ENCODE data around the gene CSHL1. TPM values are rescaled to one million over a fixed set of nuclear protein-coding genes. Genes with fewer than 3 reads are reported as not detected.

CSHL1 gene
- total and polyA plus RNA-seq, 2 experiments from 2014 or later, result 0.44 TPM; not detected in 1

GRCh38 chr17:63932721-63933120 is 21.7 kb upstream of the CSHL1 start:
- Histone ChIP-seq H2AFZ (no peak overlapping the region), H3K27me3 (ENCODE audit: insufficient read depth) (no peaks in the 10 kb centered on the region), H3K9me2 (ENCODE audit: insufficient read depth) (no peaks in the 10 kb centered on the region), H4K20me1 (replicated peaks; ENCODE audit: insufficient read depth) (no peaks in the 10 kb centered on the region), H3K36me3 (ENCODE audit: insufficient read depth) (no peaks in the 10 kb centered on the region), H3K4me2 (no peak overlapping the region), H3K27ac (ENCODE audit: low read depth) (no peak overlapping the region), H3F3A (replicated peaks; ENCODE audit: low read depth) (no peaks in the 10 kb centered on the region), H3K79me2 (replicated peaks; ENCODE audit: insufficient read depth) (no peaks in the 10 kb centered on the region), H3K4me3 (no peak overlapping the region), H3K4me1 (ENCODE audit: insufficient read depth) (peaks cover 14% of the 10 kb centered on the region; the same call in 1 of the 2 replicates)
- Mint-ChIP-seq H3K27ac (no peak overlapping the region), H3K4me3 (no peak overlapping the region), H3K27me3 (ENCODE audit: insufficient read depth, low read depth, poor library complexity) (peaks cover 8% of the 10 kb centered on the region), H3K4me1 (peaks cover 17% of the 10 kb centered on the region), H3K36me3 (ENCODE audit: low read depth) (no peaks in the 10 kb centered on the region), H3K9me3 (no peaks in the 10 kb centered on the region)
- DNase-seq (ENCODE audit: low spot score) (no peak), ATAC-seq (no peak)
- TF ChIP-seq, protein P1, sequence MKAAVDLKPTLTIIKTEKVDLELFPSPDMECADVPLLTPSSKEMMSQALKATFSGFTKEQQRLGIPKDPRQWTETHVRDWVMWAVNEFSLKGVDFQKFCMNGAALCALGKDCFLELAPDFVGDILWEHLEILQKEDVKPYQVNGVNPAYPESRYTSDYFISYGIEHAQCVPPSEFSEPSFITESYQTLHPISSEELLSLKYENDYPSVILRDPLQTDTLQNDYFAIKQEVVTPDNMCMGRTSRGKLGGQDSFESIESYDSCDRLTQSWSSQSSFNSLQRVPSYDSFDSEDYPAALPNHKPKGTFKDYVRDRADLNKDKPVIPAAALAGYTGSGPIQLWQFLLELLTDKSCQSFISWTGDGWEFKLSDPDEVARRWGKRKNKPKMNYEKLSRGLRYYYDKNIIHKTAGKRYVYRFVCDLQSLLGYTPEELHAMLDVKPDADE (IDR thresholded peaks at IDR 0.05), result no peak
- TF ChIP-seq JUNB (IDR thresholded peaks at IDR 0.05; ENCODE audit: unreplicated experiment), result no peak
- TF ChIP-seq, protein P2, sequence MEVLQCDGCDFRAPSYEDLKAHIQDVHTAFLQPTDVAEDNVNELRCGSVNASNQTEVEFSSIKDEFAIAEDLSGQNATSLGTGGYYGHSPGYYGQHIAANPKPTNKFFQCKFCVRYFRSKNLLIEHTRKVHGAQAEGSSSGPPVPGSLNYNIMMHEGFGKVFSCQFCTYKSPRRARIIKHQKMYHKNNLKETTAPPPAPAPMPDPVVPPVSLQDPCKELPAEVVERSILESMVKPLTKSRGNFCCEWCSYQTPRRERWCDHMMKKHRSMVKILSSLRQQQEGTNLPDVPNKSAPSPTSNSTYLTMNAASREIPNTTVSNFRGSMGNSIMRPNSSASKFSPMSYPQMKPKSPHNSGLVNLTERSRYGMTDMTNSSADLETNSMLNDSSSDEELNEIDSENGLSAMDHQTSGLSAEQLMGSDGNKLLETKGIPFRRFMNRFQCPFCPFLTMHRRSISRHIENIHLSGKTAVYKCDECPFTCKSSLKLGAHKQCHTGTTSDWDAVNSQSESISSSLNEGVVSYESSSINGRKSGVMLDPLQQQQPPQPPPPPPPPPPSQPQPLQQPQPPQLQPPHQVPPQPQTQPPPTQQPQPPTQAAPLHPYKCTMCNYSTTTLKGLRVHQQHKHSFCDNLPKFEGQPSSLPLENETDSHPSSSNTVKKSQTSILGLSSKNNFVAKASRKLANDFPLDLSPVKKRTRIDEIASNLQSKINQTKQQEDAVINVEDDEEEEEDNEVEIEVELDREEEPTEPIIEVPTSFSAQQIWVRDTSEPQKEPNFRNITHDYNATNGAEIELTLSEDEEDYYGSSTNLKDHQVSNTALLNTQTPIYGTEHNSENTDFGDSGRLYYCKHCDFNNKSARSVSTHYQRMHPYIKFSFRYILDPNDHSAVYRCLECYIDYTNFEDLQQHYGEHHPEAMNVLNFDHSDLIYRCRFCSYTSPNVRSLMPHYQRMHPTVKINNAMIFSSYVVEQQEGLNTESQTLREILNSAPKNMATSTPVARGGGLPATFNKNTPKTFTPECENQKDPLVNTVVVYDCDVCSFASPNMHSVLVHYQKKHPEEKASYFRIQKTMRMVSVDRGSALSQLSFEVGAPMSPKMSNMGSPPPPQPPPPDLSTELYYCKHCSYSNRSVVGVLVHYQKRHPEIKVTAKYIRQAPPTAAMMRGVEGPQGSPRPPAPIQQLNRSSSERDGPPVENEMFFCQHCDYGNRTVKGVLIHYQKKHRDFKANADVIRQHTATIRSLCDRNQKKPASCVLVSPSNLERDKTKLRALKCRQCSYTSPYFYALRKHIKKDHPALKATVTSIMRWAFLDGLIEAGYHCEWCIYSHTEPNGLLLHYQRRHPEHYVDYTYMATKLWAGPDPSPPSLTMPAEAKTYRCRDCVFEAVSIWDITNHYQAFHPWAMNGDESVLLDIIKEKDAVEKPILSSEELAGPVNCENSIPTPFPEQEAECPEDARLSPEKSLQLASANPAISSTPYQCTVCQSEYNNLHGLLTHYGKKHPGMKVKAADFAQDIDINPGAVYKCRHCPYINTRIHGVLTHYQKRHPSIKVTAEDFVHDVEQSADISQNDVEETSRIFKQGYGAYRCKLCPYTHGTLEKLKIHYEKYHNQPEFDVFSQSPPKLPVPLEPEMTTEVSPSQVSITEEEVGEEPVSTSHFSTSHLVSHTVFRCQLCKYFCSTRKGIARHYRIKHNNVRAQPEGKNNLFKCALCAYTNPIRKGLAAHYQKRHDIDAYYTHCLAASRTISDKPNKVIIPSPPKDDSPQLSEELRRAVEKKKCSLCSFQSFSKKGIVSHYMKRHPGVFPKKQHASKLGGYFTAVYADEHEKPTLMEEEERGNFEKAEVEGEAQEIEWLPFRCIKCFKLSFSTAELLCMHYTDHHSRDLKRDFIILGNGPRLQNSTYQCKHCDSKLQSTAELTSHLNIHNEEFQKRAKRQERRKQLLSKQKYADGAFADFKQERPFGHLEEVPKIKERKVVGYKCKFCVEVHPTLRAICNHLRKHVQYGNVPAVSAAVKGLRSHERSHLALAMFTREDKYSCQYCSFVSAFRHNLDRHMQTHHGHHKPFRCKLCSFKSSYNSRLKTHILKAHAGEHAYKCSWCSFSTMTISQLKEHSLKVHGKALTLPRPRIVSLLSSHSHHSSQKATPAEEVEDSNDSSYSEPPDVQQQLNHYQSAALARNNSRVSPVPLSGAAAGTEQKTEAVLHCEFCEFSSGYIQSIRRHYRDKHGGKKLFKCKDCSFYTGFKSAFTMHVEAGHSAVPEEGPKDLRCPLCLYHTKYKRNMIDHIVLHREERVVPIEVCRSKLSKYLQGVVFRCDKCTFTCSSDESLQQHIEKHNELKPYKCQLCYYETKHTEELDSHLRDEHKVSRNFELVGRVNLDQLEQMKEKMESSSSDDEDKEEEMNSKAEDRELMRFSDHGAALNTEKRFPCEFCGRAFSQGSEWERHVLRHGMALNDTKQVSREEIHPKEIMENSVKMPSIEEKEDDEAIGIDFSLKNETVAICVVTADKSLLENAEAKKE (CRISPR knock-in tag; IDR thresholded peaks at IDR 0.05), result no peak
- no peak for TF ChIP-seq EZH2phosphoT487 (IDR thresholded peaks at IDR 0.05; ENCODE audit: unreplicated experiment)
- TF ChIP-seq NANOG (IDR thresholded peaks at IDR 0.05; ENCODE audit: borderline replicate concordance), result no peak
- TF ChIP-seq ZNF331 (CRISPR knock-in tag; IDR thresholded peaks at IDR 0.05; ENCODE audit: low read depth), result no peak
- TF ChIP-seq ZNF114 (CRISPR knock-in tag; IDR thresholded peaks at IDR 0.05), result no peak
- TF ChIP-seq EZH2 (IDR thresholded peaks at IDR 0.05; ENCODE audit: low read depth, unreplicated experiment), result no peak
- TF ChIP-seq, protein P3, sequence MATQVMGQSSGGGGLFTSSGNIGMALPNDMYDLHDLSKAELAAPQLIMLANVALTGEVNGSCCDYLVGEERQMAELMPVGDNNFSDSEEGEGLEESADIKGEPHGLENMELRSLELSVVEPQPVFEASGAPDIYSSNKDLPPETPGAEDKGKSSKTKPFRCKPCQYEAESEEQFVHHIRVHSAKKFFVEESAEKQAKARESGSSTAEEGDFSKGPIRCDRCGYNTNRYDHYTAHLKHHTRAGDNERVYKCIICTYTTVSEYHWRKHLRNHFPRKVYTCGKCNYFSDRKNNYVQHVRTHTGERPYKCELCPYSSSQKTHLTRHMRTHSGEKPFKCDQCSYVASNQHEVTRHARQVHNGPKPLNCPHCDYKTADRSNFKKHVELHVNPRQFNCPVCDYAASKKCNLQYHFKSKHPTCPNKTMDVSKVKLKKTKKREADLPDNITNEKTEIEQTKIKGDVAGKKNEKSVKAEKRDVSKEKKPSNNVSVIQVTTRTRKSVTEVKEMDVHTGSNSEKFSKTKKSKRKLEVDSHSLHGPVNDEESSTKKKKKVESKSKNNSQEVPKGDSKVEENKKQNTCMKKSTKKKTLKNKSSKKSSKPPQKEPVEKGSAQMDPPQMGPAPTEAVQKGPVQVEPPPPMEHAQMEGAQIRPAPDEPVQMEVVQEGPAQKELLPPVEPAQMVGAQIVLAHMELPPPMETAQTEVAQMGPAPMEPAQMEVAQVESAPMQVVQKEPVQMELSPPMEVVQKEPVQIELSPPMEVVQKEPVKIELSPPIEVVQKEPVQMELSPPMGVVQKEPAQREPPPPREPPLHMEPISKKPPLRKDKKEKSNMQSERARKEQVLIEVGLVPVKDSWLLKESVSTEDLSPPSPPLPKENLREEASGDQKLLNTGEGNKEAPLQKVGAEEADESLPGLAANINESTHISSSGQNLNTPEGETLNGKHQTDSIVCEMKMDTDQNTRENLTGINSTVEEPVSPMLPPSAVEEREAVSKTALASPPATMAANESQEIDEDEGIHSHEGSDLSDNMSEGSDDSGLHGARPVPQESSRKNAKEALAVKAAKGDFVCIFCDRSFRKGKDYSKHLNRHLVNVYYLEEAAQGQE (IDR thresholded peaks at IDR 0.05; ENCODE audit: unreplicated experiment), result no peak
- TF ChIP-seq CREB1 (CRISPR knock-in tag; IDR thresholded peaks at IDR 0.05; ENCODE audit: low read depth), result no peak
- TF ChIP-seq, protein P4, sequence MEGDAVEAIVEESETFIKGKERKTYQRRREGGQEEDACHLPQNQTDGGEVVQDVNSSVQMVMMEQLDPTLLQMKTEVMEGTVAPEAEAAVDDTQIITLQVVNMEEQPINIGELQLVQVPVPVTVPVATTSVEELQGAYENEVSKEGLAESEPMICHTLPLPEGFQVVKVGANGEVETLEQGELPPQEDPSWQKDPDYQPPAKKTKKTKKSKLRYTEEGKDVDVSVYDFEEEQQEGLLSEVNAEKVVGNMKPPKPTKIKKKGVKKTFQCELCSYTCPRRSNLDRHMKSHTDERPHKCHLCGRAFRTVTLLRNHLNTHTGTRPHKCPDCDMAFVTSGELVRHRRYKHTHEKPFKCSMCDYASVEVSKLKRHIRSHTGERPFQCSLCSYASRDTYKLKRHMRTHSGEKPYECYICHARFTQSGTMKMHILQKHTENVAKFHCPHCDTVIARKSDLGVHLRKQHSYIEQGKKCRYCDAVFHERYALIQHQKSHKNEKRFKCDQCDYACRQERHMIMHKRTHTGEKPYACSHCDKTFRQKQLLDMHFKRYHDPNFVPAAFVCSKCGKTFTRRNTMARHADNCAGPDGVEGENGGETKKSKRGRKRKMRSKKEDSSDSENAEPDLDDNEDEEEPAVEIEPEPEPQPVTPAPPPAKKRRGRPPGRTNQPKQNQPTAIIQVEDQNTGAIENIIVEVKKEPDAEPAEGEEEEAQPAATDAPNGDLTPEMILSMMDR (conservative IDR thresholded peaks at IDR 0.05; ENCODE audit: low read depth in 2 of 2), result no peak
- TF ChIP-seq POLR2AphosphoS5 (IDR thresholded peaks at IDR 0.05; ENCODE audit: low read depth), result no peak
